Neural progenitor cell (in vitro differentiated cells): ENCODE results near the gene KRT13. TPM values are rescaled to one million over a fixed set of nuclear protein-coding genes. Genes with fewer than 3 reads are reported as not detected.

Experiments
- DNase-seq: peaks from one replicate; pipeline ENCODE4 v3.0.0-alpha.2; 2016; ENCODE audit warnings: low spot score
- H2AFZ ChIP-seq: fragments of 200-600 bp; sonication (generic); replicated peaks from 2 replicates; pipeline ENCODE4 v1.6.1; 2016; ENCODE audit warnings: antibody characterized with exemption
- H3F3A ChIP-seq: fragments of 200-600 bp; sonication (generic); 2 replicates; pipeline ENCODE4 v1.6.1; 2016; ENCODE audit warnings: antibody characterized with exemption, low read depth
- H3K27ac ChIP-seq: fragments of 200-600 bp; sonication (generic); 2 replicates; pipeline ENCODE4 v1.5.1; 2016; ENCODE audit warnings: mild to moderate bottlenecking
- H3K27me3 ChIP-seq: fragments of 200-600 bp; sonication (generic); 2 replicates; pipeline ENCODE4 v1.6.1; 2016; ENCODE audit warnings: mild to moderate bottlenecking, moderate library complexity
- H3K36me3 ChIP-seq: fragments of 200-600 bp; sonication (generic); 2 replicates; pipeline ENCODE4 v1.5.1; 2016
- H3K4me1 ChIP-seq: fragments of 200-600 bp; sonication (generic); 2 replicates; pipeline ENCODE4 v1.6.1; 2016; ENCODE audit warnings: mixed run types
- H3K4me2 ChIP-seq: fragments of 200-600 bp; sonication (generic); 2 replicates; pipeline ENCODE4 v1.6.1; 2016
- H3K4me3 ChIP-seq: fragments of 200-600 bp; sonication (generic); 2 replicates; pipeline ENCODE4 v1.5.1; 2016
- H3K79me2 ChIP-seq: fragments of 200-600 bp; sonication (generic); 2 replicates; pipeline ENCODE4 v1.6.1; 2016; ENCODE audit warnings: low read depth
- H3K9ac ChIP-seq: fragments of 200-600 bp; sonication (generic); 2 replicates; pipeline ENCODE4 v1.6.1; 2016
- H3K9me3 ChIP-seq: fragments of 200-600 bp; sonication (generic); 2 replicates; pipeline ENCODE4 v1.5.1; 2016; ENCODE audit warnings: low read depth
- H4K20me1 ChIP-seq: fragments of 200-600 bp; sonication (generic); 2 replicates; pipeline ENCODE4 v1.6.1; 2016; ENCODE audit warnings: low read depth
- H3K27ac Mint-ChIP-seq: 3 replicates; pipeline ENCODE4 v1.8.0; 2021; ENCODE audit warnings: mixed read lengths
- H3K27me3 Mint-ChIP-seq: 2 replicates; pipeline ENCODE4 v1.8.0; 2022; ENCODE audit warnings: low read depth, mild to moderate bottlenecking, inconsistent platforms, moderate library complexity, mixed read lengths; ENCODE audit not compliant: insufficient read depth
- H3K36me3 Mint-ChIP-seq: 3 replicates; pipeline ENCODE4 v1.8.0; 2021; ENCODE audit warnings: mixed read lengths
- H3K4me1 Mint-ChIP-seq: 3 replicates; pipeline ENCODE4 v1.8.0; 2021; ENCODE audit warnings: mixed read lengths
- H3K4me3 Mint-ChIP-seq: 3 replicates; pipeline ENCODE4 v1.8.0; 2021; ENCODE audit warnings: mild to moderate bottlenecking, moderate library complexity, mixed read lengths
- H3K9me3 Mint-ChIP-seq: 3 replicates; pipeline ENCODE4 v1.8.0; 2020; ENCODE audit warnings: mixed read lengths
- EZH2 ChIP-seq: fragments of 200-600 bp; sonication (generic); IDR thresholded peaks from 2 replicates; pipeline ENCODE4 v1.6.1; 2017; ENCODE audit warnings: antibody characterized with exemption, mild to moderate bottlenecking, moderate library complexity
- EZH2phosphoT487 ChIP-seq: fragments of 200-600 bp; sonication (generic); IDR thresholded peaks from 2 replicates; pipeline ENCODE4 v1.6.1; 2017; ENCODE audit warnings: antibody characterized with exemption
- total RNA-seq: library from RNA; depleted of rRNA; stranded (reverse); fragments of >200 nt; gene quantifications from 2 replicates; pipeline ENCODE4 v1.2.3, GENCODE V29; 2015; ENCODE audit warnings: low replicate concordance
- TF ChIP-seq, protein P1 (sequence below): fragments of 200-600 bp; sonication (generic); IDR thresholded peaks from 2 replicates; pipeline ENCODE4 v1.5.1; 2017; ENCODE audit warnings: antibody characterized with exemption, mild to moderate bottlenecking

KRT13 gene
- total RNA-seq, 1 donor from 2014 or later, result not detected

DNA sequence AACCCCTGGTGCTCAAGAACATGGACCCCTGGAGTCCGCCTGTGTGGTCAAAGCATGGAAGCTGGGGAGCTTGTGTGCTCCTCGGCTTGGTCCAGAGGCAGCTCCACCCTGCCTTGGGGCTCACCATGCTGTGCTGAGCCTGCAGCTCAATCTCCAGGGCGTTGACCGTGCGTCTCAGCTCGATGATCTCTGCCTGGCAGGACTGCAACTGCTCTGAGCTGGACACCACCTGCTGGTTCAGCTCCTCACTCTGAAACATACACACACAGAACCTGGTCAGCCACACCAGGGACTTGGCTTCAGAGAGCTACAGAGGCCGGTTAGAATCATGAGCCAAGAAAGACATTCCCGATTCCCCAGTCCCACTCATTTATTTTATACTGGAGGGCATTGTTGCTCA is 27.2 kb downstream of the KRT13 start:
- H3K4me2 ChIP-seq, result no peak overlapping the region
- Mint-ChIP-seq H3K9me3 (peaks cover 2% of the 10 kb centered on the region), H3K36me3 (no peaks in the 10 kb centered on the region), H3K27me3 (no peaks in the 10 kb centered on the region), H3K27ac (no peak overlapping the region), H3K4me1 (peaks cover under 1% of the 10 kb centered on the region), H3K4me3 (no peak overlapping the region)
- H3K9me3 ChIP-seq, result no peaks in the 10 kb centered on the region
- H3K36me3 ChIP-seq, result no peaks in the 10 kb centered on the region
- no peak overlapping the region for H2AFZ ChIP-seq
- H3K4me1 ChIP-seq, result peaks cover 2% of the 10 kb centered on the region
- no peak for DNase-seq
- H3K4me3 ChIP-seq, result no peak overlapping the region
- no peak overlapping the region for H3K27ac ChIP-seq
- no peaks in the 10 kb centered on the region for H3K27me3 ChIP-seq
- no peaks in the 10 kb centered on the region for H4K20me1 ChIP-seq
- TF ChIP-seq EZH2phosphoT487, result no peak
- H3K9ac ChIP-seq, result no peak overlapping the region
- peaks cover under 1% of the 10 kb centered on the region for H3F3A ChIP-seq
- H3K79me2 ChIP-seq, result no peaks in the 10 kb centered on the region

DNA sequence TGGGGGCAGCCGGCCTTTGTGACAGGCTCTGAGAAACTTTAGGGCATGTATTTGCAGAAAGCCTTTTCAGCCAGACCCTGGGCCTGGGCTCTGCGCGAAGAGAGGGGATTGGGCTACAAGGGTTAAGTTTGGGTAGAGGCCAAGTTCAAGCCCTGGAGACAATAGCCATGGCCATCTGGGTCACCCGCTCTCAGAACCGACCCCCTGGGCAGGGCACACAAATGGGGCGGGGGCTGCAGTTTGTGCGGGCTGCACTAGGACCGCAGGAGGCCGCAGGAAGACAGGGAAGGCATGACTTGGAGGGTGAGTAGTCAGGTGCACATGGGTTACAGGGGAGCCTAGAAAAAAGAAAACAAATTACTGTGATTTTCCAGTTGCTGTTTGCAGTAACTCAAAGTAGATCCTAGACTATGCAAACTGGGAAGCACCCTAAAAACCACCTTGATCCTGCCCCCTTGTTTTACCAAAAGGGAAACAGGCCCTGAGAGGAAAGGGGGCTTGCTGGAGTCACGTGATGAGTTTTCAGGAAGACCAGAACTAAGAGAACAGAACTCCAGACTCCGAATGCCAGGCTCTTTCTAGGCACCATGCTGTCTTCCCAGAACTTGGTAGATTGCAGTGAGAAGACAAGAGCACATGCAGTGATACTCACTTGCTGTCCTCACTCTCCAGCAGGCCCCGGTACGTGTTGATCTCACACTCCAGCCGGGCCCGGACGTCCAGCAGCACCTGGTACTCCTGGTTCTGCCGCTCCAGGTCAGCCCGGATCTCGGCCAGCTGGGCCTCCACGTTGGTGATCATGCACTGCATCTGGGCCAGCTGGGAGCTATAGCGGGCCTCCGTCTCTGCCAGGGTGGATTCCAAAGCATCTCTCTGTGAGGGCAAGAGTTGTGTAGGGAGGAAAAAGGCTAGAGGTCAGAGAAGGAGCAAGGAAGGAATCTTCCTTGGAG is 28.3 kb downstream of the KRT13 start:
- no peak overlapping the region for H3K9ac ChIP-seq
- DNase-seq, result no peak
- H3K4me3 Mint-ChIP-seq, result no peak overlapping the region
- H3K27ac Mint-ChIP-seq, result no peak overlapping the region
- TF ChIP-seq EZH2, result no peak
- TF ChIP-seq EZH2phosphoT487, result no peak
- TF ChIP-seq, protein P1, sequence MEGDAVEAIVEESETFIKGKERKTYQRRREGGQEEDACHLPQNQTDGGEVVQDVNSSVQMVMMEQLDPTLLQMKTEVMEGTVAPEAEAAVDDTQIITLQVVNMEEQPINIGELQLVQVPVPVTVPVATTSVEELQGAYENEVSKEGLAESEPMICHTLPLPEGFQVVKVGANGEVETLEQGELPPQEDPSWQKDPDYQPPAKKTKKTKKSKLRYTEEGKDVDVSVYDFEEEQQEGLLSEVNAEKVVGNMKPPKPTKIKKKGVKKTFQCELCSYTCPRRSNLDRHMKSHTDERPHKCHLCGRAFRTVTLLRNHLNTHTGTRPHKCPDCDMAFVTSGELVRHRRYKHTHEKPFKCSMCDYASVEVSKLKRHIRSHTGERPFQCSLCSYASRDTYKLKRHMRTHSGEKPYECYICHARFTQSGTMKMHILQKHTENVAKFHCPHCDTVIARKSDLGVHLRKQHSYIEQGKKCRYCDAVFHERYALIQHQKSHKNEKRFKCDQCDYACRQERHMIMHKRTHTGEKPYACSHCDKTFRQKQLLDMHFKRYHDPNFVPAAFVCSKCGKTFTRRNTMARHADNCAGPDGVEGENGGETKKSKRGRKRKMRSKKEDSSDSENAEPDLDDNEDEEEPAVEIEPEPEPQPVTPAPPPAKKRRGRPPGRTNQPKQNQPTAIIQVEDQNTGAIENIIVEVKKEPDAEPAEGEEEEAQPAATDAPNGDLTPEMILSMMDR, result no peak
- H3K4me1 ChIP-seq, result no peaks in the 10 kb centered on the region
- H4K20me1 ChIP-seq, result no peaks in the 10 kb centered on the region
- no peaks in the 10 kb centered on the region for H3K4me1 Mint-ChIP-seq
- H3K79me2 ChIP-seq, result no peaks in the 10 kb centered on the region
- H3K27me3 Mint-ChIP-seq, result no peaks in the 10 kb centered on the region
- H3K27ac ChIP-seq, result no peak overlapping the region
- H3K27me3 ChIP-seq, result no peaks in the 10 kb centered on the region
- no peak overlapping the region for H2AFZ ChIP-seq
- H3K9me3 ChIP-seq, result no peaks in the 10 kb centered on the region
- no peak overlapping the region for H3K4me3 ChIP-seq
- H3K36me3 ChIP-seq, result no peaks in the 10 kb centered on the region
- H3K36me3 Mint-ChIP-seq, result no peaks in the 10 kb centered on the region
- H3K4me2 ChIP-seq, result no peak overlapping the region
- no peaks in the 10 kb centered on the region for H3F3A ChIP-seq
- H3K9me3 Mint-ChIP-seq, result peaks cover 2% of the 10 kb centered on the region

DNA sequence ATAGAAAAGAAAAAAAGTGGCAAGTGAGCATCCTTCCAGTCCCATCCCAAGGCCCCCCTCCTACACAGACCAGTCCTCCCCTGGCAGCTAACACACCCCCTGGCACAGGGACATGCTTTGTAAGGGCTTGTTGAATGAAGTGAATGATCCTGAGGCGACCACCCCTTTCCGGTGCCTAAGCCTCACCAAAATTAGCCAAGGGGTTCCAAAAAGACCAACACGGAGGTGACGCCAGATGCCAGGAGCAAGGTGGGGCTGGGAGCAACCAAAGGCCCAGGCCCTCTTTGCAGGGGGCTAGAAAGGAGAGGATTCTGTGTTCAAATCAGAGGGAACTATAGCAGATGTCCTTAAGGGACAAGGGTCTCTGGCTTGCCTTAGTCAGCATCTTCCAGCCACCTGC is 30.0 kb downstream of the KRT13 start:
- no peak overlapping the region for H3K27ac Mint-ChIP-seq
- Histone ChIP-seq H3K4me2 (no peak overlapping the region), H3K4me3 (no peak overlapping the region), H3K9me3 (no peaks in the 10 kb centered on the region), H3K4me1 (no peaks in the 10 kb centered on the region), H3K9ac (no peak overlapping the region), H3K27me3 (no peaks in the 10 kb centered on the region), H3K27ac (no peak overlapping the region), H4K20me1 (no peaks in the 10 kb centered on the region), H3K36me3 (no peaks in the 10 kb centered on the region), H3F3A (no peaks in the 10 kb centered on the region), H2AFZ (no peak overlapping the region), H3K79me2 (no peaks in the 10 kb centered on the region)
- no peaks in the 10 kb centered on the region for H3K4me1 Mint-ChIP-seq
- TF ChIP-seq EZH2phosphoT487, result no peak
- TF ChIP-seq, protein P1, result no peak
- no peak for TF ChIP-seq EZH2
- no peak for DNase-seq
- peaks cover 5% of the 10 kb centered on the region for H3K9me3 Mint-ChIP-seq
- no peaks in the 10 kb centered on the region for H3K36me3 Mint-ChIP-seq
- no peaks in the 10 kb centered on the region for H3K27me3 Mint-ChIP-seq
- H3K4me3 Mint-ChIP-seq, result no peak overlapping the region

DNA sequence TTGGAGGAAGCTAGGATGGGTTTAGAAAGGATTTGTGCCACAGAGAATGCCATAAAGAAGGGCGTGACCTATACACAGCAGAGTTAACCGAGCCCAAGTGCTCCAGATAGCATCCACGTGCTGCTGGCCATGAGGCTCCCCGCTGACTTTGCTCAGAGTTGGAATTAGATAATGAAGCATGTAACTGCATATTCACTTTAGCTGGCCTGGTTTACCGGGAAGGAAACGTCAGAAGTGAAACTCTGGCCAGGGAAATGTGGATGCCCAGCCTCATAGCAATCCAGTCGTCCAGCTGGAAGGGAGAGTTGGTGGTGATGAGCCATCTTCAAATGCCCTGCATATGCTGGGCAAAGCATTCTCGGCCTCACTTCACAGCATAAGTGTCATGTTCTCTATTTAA is 30.5 kb downstream of the KRT13 start:
- Histone ChIP-seq H3K27ac (no peak overlapping the region), H3K4me2 (no peak overlapping the region), H4K20me1 (no peaks in the 10 kb centered on the region), H3K27me3 (no peaks in the 10 kb centered on the region), H3K9me3 (no peaks in the 10 kb centered on the region), H3K9ac (no peak overlapping the region), H3K79me2 (no peaks in the 10 kb centered on the region), H3K4me3 (no peak overlapping the region), H3F3A (no peaks in the 10 kb centered on the region), H2AFZ (no peak overlapping the region), H3K4me1 (no peaks in the 10 kb centered on the region), H3K36me3 (no peaks in the 10 kb centered on the region)
- Mint-ChIP-seq H3K4me3 (no peak overlapping the region), H3K36me3 (no peaks in the 10 kb centered on the region), H3K9me3 (peaks cover 5% of the 10 kb centered on the region), H3K27me3 (no peaks in the 10 kb centered on the region), H3K27ac (no peak overlapping the region), H3K4me1 (no peaks in the 10 kb centered on the region)
- no peak for DNase-seq
- TF ChIP-seq EZH2phosphoT487 (no peak), EZH2 (no peak)
- TF ChIP-seq, protein P1, result no peak
